Stimulated activated naive CD4-positive, alpha-beta T cell treated with Interleukin-2 at 50 U/mL for 16 hours (primary cell): ENCODE measurements around the gene HOXB5.

Experiments used
- DNase-seq: peaks from one replicate; lab custom pipeline; 2025; lab: John Stamatoyannopoulos, UW

Gene HOXB5

DNA sequence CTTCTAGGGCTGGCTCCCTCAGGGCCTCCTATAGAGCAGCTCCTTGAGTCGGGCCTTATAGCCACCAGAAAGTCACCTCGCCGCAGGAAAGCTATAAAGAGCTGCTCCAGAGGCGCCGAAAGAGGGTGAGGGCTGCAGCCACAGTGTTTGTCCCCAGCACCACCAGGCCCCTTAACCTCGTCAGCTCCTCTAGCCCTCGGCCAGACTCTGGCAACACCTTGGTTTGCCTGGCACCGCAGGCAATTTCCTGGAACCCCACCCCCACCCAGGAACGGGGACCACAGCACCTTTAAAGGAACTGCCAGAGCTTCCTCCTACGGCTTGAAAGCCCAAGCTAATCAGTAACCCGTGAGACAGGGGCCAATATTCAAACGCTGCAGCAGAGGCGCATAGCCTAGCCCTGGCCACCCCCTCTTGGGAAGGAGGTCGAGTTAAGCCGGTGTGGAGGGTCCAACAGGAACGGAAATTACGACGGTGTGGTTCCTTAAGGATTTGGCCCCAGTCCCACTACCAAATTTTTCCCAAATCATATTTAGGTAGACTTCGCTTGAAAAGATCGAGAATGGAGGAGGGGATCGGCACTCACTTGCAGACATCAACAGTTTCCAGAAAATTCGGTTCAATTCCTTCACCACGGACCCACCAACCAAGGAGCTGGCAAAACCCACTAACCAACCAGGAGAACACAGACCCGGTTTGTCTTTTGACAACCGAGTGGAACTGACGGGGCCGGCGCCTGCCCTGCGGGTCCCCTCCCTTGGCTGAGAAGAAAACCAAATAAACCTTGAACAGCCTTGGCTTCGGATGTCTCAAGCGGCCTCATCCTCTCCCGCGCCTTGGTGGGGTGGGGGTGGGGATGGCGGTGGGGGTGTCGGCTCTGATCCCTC is 8.2 kb upstream of the HOXB5 start:
- no peak for DNase-seq

DNA sequence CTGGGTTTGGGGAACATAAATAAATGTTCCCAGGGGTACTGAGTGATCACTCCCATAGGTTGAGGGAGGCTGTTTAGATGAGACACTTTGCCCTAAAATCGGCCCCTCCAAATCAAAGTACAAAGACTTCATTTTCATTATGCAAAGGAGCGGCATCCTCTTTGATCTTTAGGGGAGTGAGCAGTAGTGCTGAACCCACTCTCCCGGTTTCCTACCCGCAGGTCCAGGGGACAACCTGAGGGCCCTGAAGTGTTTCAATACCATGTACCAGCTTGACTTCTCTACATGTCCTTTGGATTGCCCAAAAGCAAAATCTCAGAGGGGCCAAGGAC is 7.6 kb upstream of the HOXB5 start:
- DNase-seq, result no peak

DNA sequence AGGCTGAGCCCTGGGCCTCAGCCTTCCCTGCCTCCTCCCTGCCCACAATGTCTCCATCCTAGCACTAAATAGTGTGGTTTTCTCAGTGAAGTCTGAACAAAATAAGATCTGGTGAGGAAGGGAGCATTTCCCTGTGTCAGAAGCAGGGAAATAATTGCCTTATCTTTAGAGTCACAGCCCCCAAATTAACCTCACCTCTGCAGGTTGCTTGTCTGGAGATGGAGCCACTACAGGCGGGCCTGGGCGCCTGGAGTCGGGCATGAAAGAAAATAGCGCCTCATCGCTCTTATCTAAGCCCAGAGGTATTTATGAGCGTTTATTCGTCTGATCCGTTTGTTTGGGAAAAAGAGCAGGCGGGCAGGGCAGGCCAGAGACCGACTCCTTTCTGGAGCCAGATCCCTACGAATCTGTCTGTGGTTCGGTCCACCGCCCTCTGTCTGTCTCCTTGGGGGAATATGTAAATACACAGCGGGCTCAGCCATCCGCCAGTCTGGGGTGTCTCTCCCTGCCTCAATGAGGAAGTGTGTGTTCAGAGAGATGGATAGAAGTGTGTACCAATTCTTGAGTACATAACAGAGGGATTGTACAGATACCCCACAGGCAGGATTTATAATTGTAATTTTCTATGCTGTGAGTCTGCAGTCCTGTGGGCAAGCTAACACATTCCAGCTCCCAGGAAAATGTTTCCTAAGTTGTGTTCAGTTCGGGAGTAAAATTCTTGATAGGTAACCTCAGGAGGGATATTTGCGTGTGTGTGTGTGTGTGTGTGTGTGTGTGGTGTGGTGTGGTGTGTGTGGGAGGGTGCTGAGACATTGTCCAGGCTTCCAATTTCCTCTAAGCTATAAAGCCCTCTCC is 6.9 kb upstream of the HOXB5 start:
- no peak for DNase-seq

DNA sequence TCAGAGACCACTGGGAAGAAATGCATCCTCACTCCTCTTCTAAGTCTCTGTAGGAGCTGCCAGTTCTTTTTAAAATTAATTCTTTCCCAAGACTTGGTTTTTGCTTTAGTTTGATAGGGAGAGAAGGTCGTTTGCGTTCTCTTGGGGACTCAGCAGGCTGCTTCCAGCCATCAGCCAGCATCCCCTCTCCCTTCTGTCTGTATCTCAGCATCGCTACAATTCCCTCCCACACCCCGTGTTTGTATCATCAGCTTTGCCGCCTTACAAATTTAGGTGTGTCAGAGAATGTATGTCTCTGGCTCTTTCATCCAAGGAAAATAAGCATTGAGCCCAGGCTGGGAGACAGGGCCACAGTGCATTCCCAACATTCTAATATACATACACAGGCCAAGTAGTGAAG is 5.8 kb upstream of the HOXB5 start:
- no peak for DNase-seq

GRCh38 chr17:48598736-48599135 is 5.2 kb upstream of the HOXB5 start:
- no peak for DNase-seq

GRCh38 chr17:48597778-48598631 is 4.4 kb upstream of the HOXB5 start:
- DNase-seq, result peak; percentile 16

GRCh38 chr17:48597528-48597777 is 3.9 kb upstream of the HOXB5 start:
- DNase-seq, result no peak

GRCh38 chr17:48596735-48597527 is 3.4 kb upstream of the HOXB5 start:
- no peak for DNase-seq

DNA sequence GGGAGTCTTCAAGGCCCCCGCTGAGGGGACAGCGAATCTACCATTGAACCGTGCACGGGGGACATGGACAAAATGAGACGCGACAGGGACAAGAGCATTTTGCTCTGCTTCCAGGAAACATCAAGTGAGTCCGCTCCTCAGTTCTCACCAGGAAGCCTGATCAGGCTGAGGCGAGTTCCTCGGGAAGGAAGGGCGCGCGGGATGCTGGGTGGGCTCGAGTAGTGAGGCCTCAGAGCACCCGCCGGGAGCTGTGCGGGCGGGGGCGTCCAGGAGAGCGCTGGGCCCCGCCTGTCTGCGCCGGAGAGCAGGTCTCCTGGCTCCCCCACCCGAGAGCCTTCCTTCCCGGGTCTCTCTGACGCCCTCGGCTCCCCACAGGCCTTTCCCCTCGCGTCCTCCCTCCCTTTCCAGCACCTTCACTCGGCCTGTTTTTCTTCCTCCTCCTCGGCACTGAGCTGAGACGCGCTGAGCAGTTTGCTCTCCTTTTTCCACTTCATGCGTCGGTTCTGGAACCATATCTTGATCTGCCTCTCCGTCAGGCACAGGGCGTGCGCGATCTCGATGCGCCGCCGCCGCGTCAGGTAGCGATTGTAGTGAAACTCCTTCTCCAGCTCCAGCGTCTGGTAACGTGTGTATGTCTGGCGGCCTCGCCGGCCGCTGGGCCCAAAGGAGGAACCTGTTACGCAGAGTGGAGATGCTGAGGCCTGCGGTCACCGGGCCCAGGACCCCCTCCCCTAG is 2.6 kb upstream of the HOXB5 start:
- DNase-seq, result peak; percentile 20

GRCh38 chr17:48595278-48595999 is 1.9 kb upstream of the HOXB5 start:
- no peak for DNase-seq

- no peak for DNase-seq
These were observed 1.1 kb upstream of the HOXB5 start for GRCh38 chr17:48594538-48595277.

- peak; percentile 70 for DNase-seq
These were observed 410 bp upstream of the HOXB5 start for GRCh38 chr17:48593840-48594537.

DNA sequence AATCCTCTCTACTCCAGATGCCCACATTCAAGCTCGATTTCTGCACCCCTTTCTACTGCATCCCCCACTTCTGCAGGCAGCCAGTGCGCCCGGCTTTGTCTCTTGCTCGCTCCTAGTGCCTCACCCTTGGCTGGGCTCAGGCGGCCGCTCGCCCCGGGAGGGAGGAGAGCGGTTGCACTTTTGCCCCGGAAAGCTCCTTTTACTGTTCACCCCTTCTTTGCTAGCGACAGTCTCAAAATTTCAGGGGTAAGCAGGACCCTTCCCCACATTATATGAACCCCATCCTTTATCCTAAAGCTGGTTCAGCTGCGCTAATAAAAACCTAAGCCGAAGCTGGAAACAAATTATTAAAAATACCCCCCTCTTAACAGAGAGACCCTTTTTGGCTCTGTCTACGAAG is 1.0 kb downstream of the HOXB5 start:
- no peak for DNase-seq

DNA sequence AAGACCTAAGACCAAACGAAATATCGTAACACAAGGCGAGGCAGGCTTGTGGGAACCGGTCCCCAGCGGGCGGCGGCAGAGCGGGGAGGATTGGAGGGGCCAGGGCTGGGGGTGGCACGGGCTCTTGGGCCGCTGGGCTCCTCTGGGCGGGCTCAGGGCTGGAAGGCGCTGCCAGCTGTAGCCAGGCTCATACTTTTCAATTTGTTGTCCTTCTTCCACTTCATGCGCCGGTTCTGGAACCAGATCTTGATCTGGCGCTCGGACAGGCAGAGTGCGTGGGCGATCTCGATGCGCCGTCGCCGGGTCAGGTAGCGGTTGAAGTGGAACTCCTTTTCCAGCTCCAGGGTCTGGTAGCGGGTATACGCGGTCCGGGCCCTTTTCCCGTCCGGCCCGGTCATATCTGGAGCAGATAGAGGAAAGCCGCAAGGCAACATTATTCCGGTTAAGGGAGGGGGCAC is 1.5 kb downstream of the HOXB5 start:
- DNase-seq, result no peak

- no peak for DNase-seq
These were observed 2.1 kb downstream of the HOXB5 start for GRCh38 chr17:48591255-48592056.

DNA sequence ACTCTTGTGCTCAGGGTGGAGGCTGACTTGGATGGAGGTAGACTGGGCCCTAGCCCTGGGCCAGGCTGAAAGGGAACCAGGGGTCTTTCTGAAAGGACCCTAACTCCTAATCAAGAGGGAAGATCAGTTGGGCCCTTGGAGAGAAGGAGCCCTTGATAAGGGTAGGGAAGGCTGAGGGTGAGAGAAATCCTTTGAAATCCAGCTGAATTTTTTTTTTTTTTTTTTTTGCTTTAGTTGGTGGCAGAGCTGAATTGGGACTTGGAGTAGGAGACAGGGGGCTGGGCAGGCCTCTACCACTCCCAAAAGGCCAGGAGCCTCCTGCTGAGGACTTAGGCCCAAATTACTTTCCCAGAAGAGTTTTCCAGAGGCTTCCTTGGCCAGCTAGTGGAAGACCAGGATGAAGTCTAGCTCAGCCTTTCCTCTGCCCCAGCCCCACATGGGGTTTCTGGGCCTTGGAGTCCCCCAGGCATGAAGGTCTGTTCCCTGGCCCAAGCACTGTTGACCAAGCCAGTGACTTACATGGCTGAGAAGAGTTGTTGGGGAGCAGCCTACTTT is 2.9 kb downstream of the HOXB5 start:
- DNase-seq, result no peak

DNA sequence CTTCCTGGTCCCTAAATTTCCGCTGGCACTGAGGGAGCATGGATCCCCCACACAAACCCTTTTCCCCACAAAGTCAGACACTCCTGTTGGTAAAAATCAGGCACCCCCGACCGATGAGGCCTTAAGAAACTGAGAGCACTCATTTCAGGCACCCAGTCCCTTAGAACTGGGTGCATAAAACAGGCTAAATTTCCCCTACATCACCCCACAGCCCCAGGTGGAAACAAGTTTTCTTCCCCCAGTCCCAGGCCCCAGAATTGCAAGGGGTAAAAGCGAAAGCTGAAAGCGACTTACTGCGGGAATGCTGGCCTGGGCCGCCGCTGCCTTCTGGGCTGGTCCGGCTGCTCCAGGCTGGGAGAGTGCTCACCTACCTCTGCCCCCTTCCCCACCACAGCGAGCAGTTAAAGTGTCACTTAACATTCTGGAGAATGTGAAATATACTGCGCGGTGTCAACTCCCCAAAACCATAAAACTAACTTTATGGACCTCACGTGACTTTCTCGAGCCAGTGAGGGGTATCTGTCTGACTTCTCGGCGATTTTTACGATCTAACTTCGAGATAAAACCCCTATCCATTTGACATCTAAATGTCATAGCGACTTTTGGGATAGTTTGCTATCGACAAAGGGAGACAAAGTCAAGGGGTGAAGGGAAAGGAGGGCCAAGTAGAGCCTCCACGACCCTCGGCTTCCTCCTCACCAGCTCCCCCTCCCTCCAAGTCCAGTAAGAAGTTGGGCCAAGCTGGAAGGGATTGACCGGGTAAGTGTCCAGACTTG is 3.6 kb downstream of the HOXB5 start, which contains the start of gene HOXB3:
Gene HOXB3 (minus strand): TSS at position 411 of the 776 bp plus-strand sequence. CDS start 37,767 bp downstream, outside the sequence.
- DNase-seq, result no peak
